ENCODE data around the gene TGOLN2. TPM values are rescaled to one million over a fixed set of nuclear protein-coding genes. Genes with fewer than 3 reads are reported as not detected.

Gene TGOLN2
- total RNA-seq, 2 donors from 2014 or later = 69.9 to 75.2 TPM

DNA sequence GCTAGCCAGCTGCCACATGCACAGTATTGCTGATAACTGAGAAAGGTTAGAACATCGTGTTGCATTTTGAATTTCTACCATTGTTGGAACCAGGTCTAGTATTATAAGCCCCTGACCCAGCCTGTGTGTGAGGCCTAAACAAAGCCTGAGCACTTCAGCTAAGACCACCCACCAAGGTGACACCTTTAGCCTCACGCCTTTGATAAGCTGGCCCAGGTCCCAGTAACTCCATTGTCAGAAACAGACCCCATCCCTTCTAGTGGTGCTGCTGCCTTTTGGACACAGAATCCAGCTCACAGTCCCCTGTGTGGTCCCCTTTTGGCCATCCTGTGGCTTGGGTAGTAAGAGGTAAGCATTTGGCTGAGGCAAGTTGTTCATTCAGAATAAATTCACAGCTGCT lies 28.4 kb upstream of the TGOLN2 start:
- TF ChIP-seq, protein P1, sequence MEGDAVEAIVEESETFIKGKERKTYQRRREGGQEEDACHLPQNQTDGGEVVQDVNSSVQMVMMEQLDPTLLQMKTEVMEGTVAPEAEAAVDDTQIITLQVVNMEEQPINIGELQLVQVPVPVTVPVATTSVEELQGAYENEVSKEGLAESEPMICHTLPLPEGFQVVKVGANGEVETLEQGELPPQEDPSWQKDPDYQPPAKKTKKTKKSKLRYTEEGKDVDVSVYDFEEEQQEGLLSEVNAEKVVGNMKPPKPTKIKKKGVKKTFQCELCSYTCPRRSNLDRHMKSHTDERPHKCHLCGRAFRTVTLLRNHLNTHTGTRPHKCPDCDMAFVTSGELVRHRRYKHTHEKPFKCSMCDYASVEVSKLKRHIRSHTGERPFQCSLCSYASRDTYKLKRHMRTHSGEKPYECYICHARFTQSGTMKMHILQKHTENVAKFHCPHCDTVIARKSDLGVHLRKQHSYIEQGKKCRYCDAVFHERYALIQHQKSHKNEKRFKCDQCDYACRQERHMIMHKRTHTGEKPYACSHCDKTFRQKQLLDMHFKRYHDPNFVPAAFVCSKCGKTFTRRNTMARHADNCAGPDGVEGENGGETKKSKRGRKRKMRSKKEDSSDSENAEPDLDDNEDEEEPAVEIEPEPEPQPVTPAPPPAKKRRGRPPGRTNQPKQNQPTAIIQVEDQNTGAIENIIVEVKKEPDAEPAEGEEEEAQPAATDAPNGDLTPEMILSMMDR (IDR thresholded peaks at IDR 0.05) = no peak
- TF ChIP-seq POLR2A (IDR thresholded peaks at IDR 0.05) = no peak
- Histone ChIP-seq H3K27me3 (no peaks in the 10 kb centered on the region), H3K9me3 (no peaks in the 10 kb centered on the region), H3K4me3 (no peak overlapping the region), H3K27ac (no peak overlapping the region), H3K4me1 (peaks cover 30% of the 10 kb centered on the region), H3K36me3 (replicated peaks in 1 of 2; ENCODE audit: insufficient read depth in 1 of 2, low read depth in 2 of 2) (no peaks in the 10 kb centered on the region)
- 82 to 85% methylated on average over 2 of the region's 2 CpGs for WGBS, 2 donors
- ATAC-seq (no peak), DNase-seq (no peak)
- intact Hi-C loops (cut with DNase I) = no loop called here

DNA sequence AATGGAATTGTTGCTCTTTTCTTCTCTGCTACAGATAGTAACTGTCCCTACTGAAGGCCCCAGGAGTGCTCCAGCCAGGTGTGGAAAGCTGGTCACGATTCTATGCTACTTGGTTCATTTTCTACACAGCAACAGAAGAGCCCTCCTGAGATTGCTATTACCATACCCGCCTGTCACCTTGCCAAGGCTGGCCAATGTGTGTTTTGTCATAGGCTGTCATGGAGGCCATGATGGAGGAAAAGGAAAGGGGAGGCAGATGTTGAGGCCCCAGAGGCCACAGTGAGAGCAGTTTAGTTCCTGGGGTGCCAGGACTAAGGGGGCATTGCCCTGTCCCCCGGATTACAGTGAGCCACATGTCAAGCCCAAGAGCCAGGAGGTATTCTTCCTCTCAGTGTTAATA lies 27.7 kb upstream of the TGOLN2 start:
- intact Hi-C loops (cut with DNase I) = no loop called here
- Histone ChIP-seq H3K4me1 (peaks cover 30% of the 10 kb centered on the region), H3K4me3 (peak overlapping the region in 1 of 2 donors; percentile 54), H3K27me3 (no peaks in the 10 kb centered on the region), H3K9me3 (no peaks in the 10 kb centered on the region), H3K36me3 (replicated peaks in 1 of 2; ENCODE audit: insufficient read depth in 1 of 2, low read depth in 2 of 2) (peaks cover 0 to 5% of the 10 kb centered on the region in 2 donors), H3K27ac (no peak overlapping the region)
- WGBS, 2 donors = 58 to 73% methylated on average over 3 of the region's 3 CpGs
- TF ChIP-seq, protein P1 (IDR thresholded peaks at IDR 0.05) = no peak
- TF ChIP-seq POLR2A (IDR thresholded peaks at IDR 0.05) = no peak
- DNase-seq (peak in 1 of 4 donors; percentile 21), ATAC-seq (no peak)

DNA sequence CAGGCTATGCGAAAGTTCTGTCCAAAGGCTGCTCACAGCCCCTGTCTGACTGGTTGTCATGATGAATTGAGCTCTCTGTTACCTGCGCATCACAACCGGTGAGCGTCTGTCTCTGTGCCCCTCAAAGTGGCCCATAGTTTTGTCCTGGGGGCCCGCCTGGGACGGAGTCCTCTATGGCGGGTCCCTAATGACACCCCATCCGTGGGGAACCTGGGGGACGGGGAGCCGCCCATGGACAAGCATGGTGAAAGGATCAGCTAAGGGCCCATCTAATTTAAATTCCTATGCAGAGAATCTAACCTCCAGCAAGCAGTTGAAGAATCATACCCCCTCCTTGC lies 27.3 kb upstream of the TGOLN2 start:
- H3K27ac ChIP-seq = peak overlapping the region; percentile 70 to 88 (median 83)
- DNase-seq (peak in 1 of 4 donors; percentile 10), ATAC-seq (no peak)
- H3K27me3 ChIP-seq = no peaks in the 10 kb centered on the region
- peak overlapping the region; percentile 46 to 54 for H3K4me3 ChIP-seq
- TF ChIP-seq POLR2A (IDR thresholded peaks at IDR 0.05) = no peak
- TF ChIP-seq, protein P1 (IDR thresholded peaks at IDR 0.05) = no peak
- H3K4me1 ChIP-seq = peaks cover 30% of the 10 kb centered on the region
- no peaks in the 10 kb centered on the region for H3K9me3 ChIP-seq
- intact Hi-C loops (cut with DNase I) = no loop called here
- WGBS, 2 donors = 5% methylated on average over 10 of the region's 10 CpGs; no CpG with 5 or more reads in 1 of the 2 donors
- H3K36me3 ChIP-seq (replicated peaks in 1 of 2; ENCODE audit: insufficient read depth in 1 of 2, low read depth in 2 of 2) = peaks cover 0 to 8% of the 10 kb centered on the region in 2 donors

DNA sequence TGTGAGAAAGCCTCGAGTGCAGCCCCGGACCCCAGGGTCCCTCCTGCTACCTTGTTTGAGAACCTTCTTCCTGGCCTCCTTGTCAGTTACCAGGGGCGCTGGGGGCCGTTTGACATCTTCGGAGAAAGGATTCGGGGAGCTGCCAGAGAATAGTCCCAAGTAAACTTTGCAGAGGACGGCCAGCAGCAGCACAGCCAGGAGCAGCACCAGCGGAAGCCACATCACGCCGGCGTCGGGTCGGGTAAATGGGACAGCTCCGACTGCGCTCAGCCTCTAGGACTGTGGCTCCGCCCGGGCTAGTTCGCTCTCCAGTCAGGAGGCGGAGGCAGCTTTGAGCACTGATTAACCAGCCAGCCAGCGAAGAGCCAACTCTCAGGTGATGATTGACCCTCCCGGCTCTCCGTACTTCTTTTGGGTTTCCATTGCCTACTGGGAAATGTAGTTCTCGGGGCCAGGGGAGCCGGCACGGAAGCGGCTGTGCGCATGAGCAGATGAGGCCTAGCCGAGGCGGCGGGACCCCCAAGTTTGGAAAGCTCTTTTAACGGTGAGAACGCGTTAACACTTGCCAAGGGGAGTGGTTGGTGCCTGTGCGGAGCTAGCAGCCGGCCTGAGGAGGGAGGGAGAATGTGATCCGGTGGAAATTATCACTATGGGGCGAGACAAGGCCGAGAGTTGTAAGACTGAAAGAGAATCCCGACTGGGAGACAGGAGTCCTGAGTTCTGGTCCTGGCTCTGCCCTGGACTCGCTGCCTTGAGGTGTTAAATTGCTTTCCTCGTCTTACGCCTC lies 26.7 kb upstream of the TGOLN2 start, which contains the start of the genes ELMOD3 and RETSAT:
Gene ELMOD3 (plus strand): TSS at position 484 of the 787 bp plus-strand sequence. CDS start 2,430 bp downstream, outside the sequence.
Gene RETSAT (minus strand): TSS at position 243 of the 787 bp plus-strand sequence. CDS start 21 bp downstream, at position 222.
- H3K27ac ChIP-seq = peak within 1 kb of the TSS; percentile 71 to 88 (median 83)
- no peaks in the 10 kb centered on the region for H3K27me3 ChIP-seq
- 0% methylated on average over 28 to 42 of the region's 42 CpGs for WGBS, 2 donors
- DNase-seq = peak; percentile 98 to 100 (median 99)
- intact Hi-C loops (cut with DNase I) = no loop called here
- peak within 1 kb of the TSS; percentile 50 to 54 for H3K4me3 ChIP-seq
- TF ChIP-seq, protein P1 (IDR thresholded peaks at IDR 0.05) = no peak
- TF ChIP-seq POLR2A (IDR thresholded peaks at IDR 0.05) = peak; percentile 92 to 99 (median 99)
- H3K36me3 ChIP-seq (replicated peaks in 1 of 2; ENCODE audit: insufficient read depth in 1 of 2, low read depth in 2 of 2) = peaks cover 5 to 10% of the 10 kb centered on the region in 2 donors
- ATAC-seq = peak; percentile 99
- no peaks in the 10 kb centered on the region for H3K9me3 ChIP-seq
- H3K4me1 ChIP-seq = peaks cover 30% of the 10 kb centered on the region

All from body of pancreas (tissue), 4 donors.